Neural cell (in vitro differentiated cells): Measurements from ENCODE around the gene IYD. TPM values are rescaled to one million over a fixed set of nuclear protein-coding genes. Genes with fewer than 3 reads are reported as not detected.

Experiments
- H2AFZ ChIP-seq: fragments of 200-600, 300-800 bp; sonication (generic), shearing (Covaris generic); 2 replicates; pipeline ENCODE4 v1.6.0; 2014; ENCODE audit warnings: low read depth, mild to moderate bottlenecking, antibody characterized with exemption, low read length, moderate library complexity
- H3F3A ChIP-seq: fragments of 200-600 bp; shearing (Covaris generic); 2 replicates; pipeline ENCODE4 v1.6.1; 2016; ENCODE audit warnings: mild to moderate bottlenecking, moderate library complexity, mixed read lengths, antibody characterized with exemption, low read length; ENCODE audit not compliant: insufficient read depth, poor library complexity, severe bottlenecking
- H3K27ac ChIP-seq: fragments of 200-600, 300-800 bp; sonication (generic), shearing (Covaris generic); 2 replicates; pipeline ENCODE4 v1.5.1; 2014; ENCODE audit warnings: mild to moderate bottlenecking, low read length, moderate library complexity
- H3K27me3 ChIP-seq: fragments of 300-800, 200-600 bp; sonication (generic), shearing (Covaris generic); 2 replicates; pipeline ENCODE4 v1.6.0; 2014; ENCODE audit warnings: mild to moderate bottlenecking, low read depth, low read length, moderate library complexity; ENCODE audit not compliant: insufficient read depth
- H3K36me3 ChIP-seq: fragments of 300-800, 200-600 bp; sonication (generic), shearing (Covaris generic); 2 replicates; pipeline ENCODE4 v1.5.1; 2014; ENCODE audit warnings: mild to moderate bottlenecking, antibody characterized with exemption, low read length, moderate library complexity; ENCODE audit not compliant: insufficient read depth
- H3K4me2 ChIP-seq: fragments of 300-800, 200-600 bp; sonication (generic), shearing (Covaris generic); 2 replicates; pipeline ENCODE4 v1.6.0; 2014; ENCODE audit warnings: mild to moderate bottlenecking, low read length
- H3K4me3 ChIP-seq: fragments of 300-800, 200-600 bp; sonication (generic), shearing (Covaris generic); 2 replicates; pipeline ENCODE4 v1.5.1; 2014; ENCODE audit warnings: mild to moderate bottlenecking, low read length, moderate library complexity
- H3K79me2 ChIP-seq: fragments of 200-600 bp; shearing (Covaris generic); replicated peaks from 2 replicates; pipeline ENCODE4 v1.6.0; 2014; ENCODE audit warnings: mild to moderate bottlenecking, low read length, moderate library complexity; ENCODE audit not compliant: insufficient read depth
- H3K9ac ChIP-seq: fragments of 300-800, 200-600 bp; sonication (generic), shearing (Covaris generic); 2 replicates; pipeline ENCODE4 v1.6.1; 2016; ENCODE audit warnings: mild to moderate bottlenecking, low read length, mixed read lengths
- H3K9me2 ChIP-seq: fragments of 200-600 bp; shearing (Covaris generic); 2 replicates; pipeline ENCODE4 v1.6.1; 2016; ENCODE audit warnings: mild to moderate bottlenecking, low read length, mixed read lengths; ENCODE audit not compliant: insufficient read depth
- H3K9me3 ChIP-seq: fragments of 200-600, 300-800 bp; sonication (generic), shearing (Covaris generic); 2 replicates; pipeline ENCODE4 v1.6.1; 2016; ENCODE audit warnings: mild to moderate bottlenecking, mixed run types, low read length, moderate library complexity, mixed read lengths
- H4K20me1 ChIP-seq: fragments of 200-600 bp; shearing (Covaris generic); 2 replicates; pipeline ENCODE4 v1.6.1; 2016; ENCODE audit warnings: mild to moderate bottlenecking, mixed run types; ENCODE audit not compliant: insufficient read depth
- CTCF ChIP-seq: fragments of 450-650 bp; IDR thresholded peaks from 2 replicates; pipeline ENCODE4 v1.5.1; 2014; ENCODE audit warnings: antibody characterized with exemption, mild to moderate bottlenecking, moderate library complexity; ENCODE audit not compliant: poor library complexity, severe bottlenecking
- EP300 ChIP-seq: fragments of 450-650 bp; conservative IDR thresholded peaks from 2 replicates; pipeline ENCODE4 v1.6.1; 2014; ENCODE audit warnings: antibody characterized with exemption, mild to moderate bottlenecking, moderate library complexity; ENCODE audit not compliant: poor library complexity, severe bottlenecking
- EZH2 ChIP-seq: fragments of 200-600, 300-800 bp; shearing (Covaris generic), sonication (generic); IDR thresholded peaks from 2 replicates; pipeline ENCODE4 v1.6.1; 2014; ENCODE audit warnings: antibody characterized with exemption, low read length, borderline replicate concordance, mild to moderate bottlenecking; ENCODE audit not compliant: insufficient read depth, poor library complexity, severe bottlenecking
- MXI1 ChIP-seq: fragments of 450-650 bp; conservative IDR thresholded peaks from 2 replicates; pipeline ENCODE4 v1.6.1; 2014; ENCODE audit warnings: antibody characterized with exemption, mild to moderate bottlenecking; ENCODE audit not compliant: poor library complexity, severe bottlenecking
- POLR2AphosphoS5 ChIP-seq: IDR thresholded peaks from 2 replicates; pipeline ENCODE4 v1.6.1; 2012
- RAD21 ChIP-seq: fragments of 450-650 bp; conservative IDR thresholded peaks from 2 replicates; pipeline ENCODE4 v1.6.1; 2014; ENCODE audit warnings: antibody characterized with exemption, mild to moderate bottlenecking, moderate library complexity
- REST ChIP-seq: IDR thresholded peaks from 2 replicates; pipeline ENCODE4 v1.6.1; 2012; ENCODE audit warnings: borderline replicate concordance
- SMC3 ChIP-seq: fragments of 450-650 bp; conservative IDR thresholded peaks from 2 replicates; pipeline ENCODE4 v1.6.1; 2014; ENCODE audit warnings: antibody characterized with exemption, mild to moderate bottlenecking, moderate library complexity; ENCODE audit not compliant: poor library complexity
- TAF1 ChIP-seq: IDR thresholded peaks from 2 replicates; pipeline ENCODE4 v1.6.1; 2012; ENCODE audit warnings: low read depth
- polyA minus RNA-seq: library from RNA; depleted of rRNA, polyadenylated mRNA; stranded (reverse); fragments of >200 nt; gene quantifications from 2 replicates; pipeline ENCODE4 v1.2.3, GENCODE V29; 2014
- polyA plus RNA-seq: library from polyadenylated mRNA; depleted of rRNA; stranded (reverse); fragments of >200 nt; gene quantifications from 2 replicates; pipeline ENCODE4 v1.2.3, GENCODE V29; 2014

Gene IYD
- polyA plus RNA-seq (not detected in 2 replicates), polyA minus RNA-seq (not detected in 2 replicates)

GRCh38 chr6:150368762-150369161, at the start of gene IYD:
TSS of gene IYD (plus strand) at chr6:150369012. CDS start at chr6:150369032, 20 bp downstream.
- H3K9ac ChIP-seq = no peak within 1 kb of the TSS
- TF ChIP-seq SMC3 (no peak), REST (no peak), POLR2AphosphoS5 (no peak), TAF1 (no peak)
- no peaks in the 10 kb centered on the region for H3K9me3 ChIP-seq
- no peaks in the 10 kb centered on the region for H3K79me2 ChIP-seq
- no peaks in the 10 kb centered on the region for H3K36me3 ChIP-seq
- H3K4me3 ChIP-seq = no peak within 1 kb of the TSS
- H3K4me2 ChIP-seq = no peak within 1 kb of the TSS
- no peaks in the 10 kb centered on the region for H3F3A ChIP-seq
- no peak within 1 kb of the TSS for H2AFZ ChIP-seq
- H3K27me3 ChIP-seq = no peaks in the 10 kb centered on the region
- H4K20me1 ChIP-seq = no peaks in the 10 kb centered on the region
- H3K9me2 ChIP-seq = no peaks in the 10 kb centered on the region
- no peak within 1 kb of the TSS for H3K27ac ChIP-seq

- H3K27ac ChIP-seq = no peak overlapping the region
Measured at GRCh38 chr6:150319924-150320323, 48.9 kb upstream of the IYD start.

More at GRCh38 chr6:150319924-150320323, 48.9 kb upstream of the IYD start:
- no peak overlapping the region for H3K4me2 ChIP-seq
- H3K27me3 ChIP-seq = no peaks in the 10 kb centered on the region
- no peaks in the 10 kb centered on the region for H3K9me2 ChIP-seq
- no peak for TF ChIP-seq REST
- TF ChIP-seq POLR2AphosphoS5 = no peak
- TF ChIP-seq SMC3 = no peak
- no peak for TF ChIP-seq EZH2
- no peak for TF ChIP-seq EP300
- no peak for TF ChIP-seq MXI1
- TF ChIP-seq CTCF = no peak
- TF ChIP-seq TAF1 = no peak
- TF ChIP-seq RAD21 = no peak
- no peaks in the 10 kb centered on the region for H3K36me3 ChIP-seq
- no peak overlapping the region for H3K9ac ChIP-seq
- H3K4me3 ChIP-seq = no peak overlapping the region
- no peak overlapping the region for H2AFZ ChIP-seq
- H3F3A ChIP-seq = no peaks in the 10 kb centered on the region
- no peaks in the 10 kb centered on the region for H3K9me3 ChIP-seq
- H4K20me1 ChIP-seq = no peaks in the 10 kb centered on the region
- H3K79me2 ChIP-seq = no peaks in the 10 kb centered on the region
